Ovary (tissue), 3 donors: ENCODE data around the gene MMP8.

Source experiments
- POLR2A ChIP-seq: fragments of 450-650 bp; IDR thresholded peaks from one replicate; pipeline ENCODE4 v1.6.1; 2017; ENCODE audit warnings: antibody characterized with exemption, mild to moderate bottlenecking, moderate library complexity
- TF ChIP-seq, protein P1 (sequence below), 3 donors: fragments of 450-650 bp in 2 of 3; fragments of 200-600 bp in 1 of 3; IDR thresholded peaks; one replicate each; pipeline versions ENCODE4 v1.5.1 to v1.8.0; 2016 to 2022; ENCODE audit warnings: antibody characterized with exemption in 3 of 3, mild to moderate bottlenecking in 1 of 3
- donor health status: DM: no; HTN: no; CAD: no.

DNA sequence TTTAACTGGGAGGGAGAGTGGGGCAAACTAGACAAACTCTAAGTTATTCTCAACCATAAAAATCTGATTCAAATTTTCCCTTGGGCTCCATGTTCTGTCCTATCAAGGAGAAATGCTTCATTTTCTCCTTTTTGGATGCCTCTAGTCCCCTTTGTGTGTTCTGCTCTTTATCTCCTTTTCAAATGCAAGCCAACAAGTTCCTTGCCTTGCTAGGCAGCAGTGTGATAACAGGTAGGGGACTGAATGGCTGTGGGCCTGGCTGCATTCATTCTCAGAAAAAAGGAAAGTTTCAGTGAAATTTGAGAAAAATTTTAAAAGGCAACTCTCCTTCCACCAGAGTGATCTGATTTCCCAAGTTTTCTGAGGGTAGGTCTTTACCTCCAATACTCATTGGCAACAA lies 26.9 kb upstream of the MMP8 start:
- TF ChIP-seq POLR2A: no peak
- TF ChIP-seq, protein P1, sequence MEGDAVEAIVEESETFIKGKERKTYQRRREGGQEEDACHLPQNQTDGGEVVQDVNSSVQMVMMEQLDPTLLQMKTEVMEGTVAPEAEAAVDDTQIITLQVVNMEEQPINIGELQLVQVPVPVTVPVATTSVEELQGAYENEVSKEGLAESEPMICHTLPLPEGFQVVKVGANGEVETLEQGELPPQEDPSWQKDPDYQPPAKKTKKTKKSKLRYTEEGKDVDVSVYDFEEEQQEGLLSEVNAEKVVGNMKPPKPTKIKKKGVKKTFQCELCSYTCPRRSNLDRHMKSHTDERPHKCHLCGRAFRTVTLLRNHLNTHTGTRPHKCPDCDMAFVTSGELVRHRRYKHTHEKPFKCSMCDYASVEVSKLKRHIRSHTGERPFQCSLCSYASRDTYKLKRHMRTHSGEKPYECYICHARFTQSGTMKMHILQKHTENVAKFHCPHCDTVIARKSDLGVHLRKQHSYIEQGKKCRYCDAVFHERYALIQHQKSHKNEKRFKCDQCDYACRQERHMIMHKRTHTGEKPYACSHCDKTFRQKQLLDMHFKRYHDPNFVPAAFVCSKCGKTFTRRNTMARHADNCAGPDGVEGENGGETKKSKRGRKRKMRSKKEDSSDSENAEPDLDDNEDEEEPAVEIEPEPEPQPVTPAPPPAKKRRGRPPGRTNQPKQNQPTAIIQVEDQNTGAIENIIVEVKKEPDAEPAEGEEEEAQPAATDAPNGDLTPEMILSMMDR (IDR thresholded peaks at IDR 0.05): no peak
